Measurements from ENCODE around the gene MIDN. TPM values are rescaled to one million over a fixed set of nuclear protein-coding genes. Genes with fewer than 3 reads are reported as not detected.

MIDN gene
- total and polyA plus RNA-seq, 2 experiments from 2014 or later = 4.0 to 9.4 TPM

DNA sequence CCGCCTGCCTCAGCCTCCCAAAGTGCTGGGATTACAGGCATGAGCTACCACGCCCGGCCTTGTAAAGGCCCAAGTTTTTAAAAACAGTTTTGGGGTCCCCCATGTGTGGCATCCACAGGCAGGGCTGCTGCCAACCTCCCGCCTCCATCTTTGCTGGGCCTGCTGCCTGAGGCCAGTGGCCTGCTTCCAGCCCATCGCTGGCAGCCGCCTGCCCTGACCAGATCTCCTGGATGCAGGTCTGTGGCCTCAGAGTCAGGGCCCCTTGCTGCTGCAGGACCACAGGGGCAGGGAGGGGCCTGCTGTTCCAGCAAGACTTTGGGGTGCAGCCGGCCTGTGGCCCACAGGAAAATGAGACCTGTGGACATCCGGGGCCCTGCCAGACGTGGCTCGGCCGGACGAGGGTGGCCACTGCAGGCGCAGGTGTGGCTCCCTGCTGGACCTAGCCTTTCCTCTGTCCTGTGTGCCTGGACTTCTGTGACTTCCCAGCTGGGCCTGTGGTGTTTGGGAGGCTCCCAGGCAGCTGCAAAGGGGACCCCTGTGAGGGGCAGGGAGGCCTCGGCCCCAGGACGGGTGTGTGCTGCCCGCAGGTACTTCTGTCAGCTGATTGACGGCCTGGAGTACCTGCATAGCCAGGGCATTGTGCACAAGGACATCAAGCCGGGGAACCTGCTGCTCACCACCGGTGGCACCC is 28.5 kb upstream of the MIDN start:
- in situ Hi-C loops (cut with MboI) = no loop called here
- 93 to 94% methylated on average over 15 to 18 of the region's 19 CpGs for WGBS, 2 experiments (ENCODE audit: low coverage in 1 of 2, low lambda C conversion rate in 2 of 2, missing lambda C conversion rate in 2 of 2)
- TF ChIP-seq EZH2phosphoT487 (IDR thresholded peaks at IDR 0.05; ENCODE audit: insufficient read depth, low read depth) (no peak), EZH2 (IDR thresholded peaks at IDR 0.05; ENCODE audit: insufficient read depth, poor library complexity, severe bottlenecking) (no peak)
- Histone ChIP-seq H2AFZ (no peak overlapping the region), H3K4me2 (ENCODE audit: unreplicated experiment) (no peak overlapping the region), H3K9me3 (ENCODE audit: low read depth) (no peaks in the 10 kb centered on the region), H4K20me1 (ENCODE audit: insufficient read depth) (no peaks in the 10 kb centered on the region), H3K9me2 (ENCODE audit: insufficient read depth) (no peaks in the 10 kb centered on the region), H3K27me3 (replicated peaks; ENCODE audit: insufficient read depth) (no peaks in the 10 kb centered on the region), H3F3A (ENCODE audit: insufficient read depth) (no peaks in the 10 kb centered on the region), H3K79me2 (ENCODE audit: insufficient read depth) (peaks cover 63% of the 10 kb centered on the region), H3K4me1 (ENCODE audit: insufficient read depth) (peaks cover 13% of the 10 kb centered on the region; the same call in 1 of the 2 replicates), H3K4me3 (no peak overlapping the region), H3K9ac (no peak overlapping the region), H3K36me3 (ENCODE audit: low read depth) (no peaks in the 10 kb centered on the region; the same call in 1 of the 2 replicates), H3K27ac (no peak overlapping the region)
- DNase-seq = no peak

DNA sequence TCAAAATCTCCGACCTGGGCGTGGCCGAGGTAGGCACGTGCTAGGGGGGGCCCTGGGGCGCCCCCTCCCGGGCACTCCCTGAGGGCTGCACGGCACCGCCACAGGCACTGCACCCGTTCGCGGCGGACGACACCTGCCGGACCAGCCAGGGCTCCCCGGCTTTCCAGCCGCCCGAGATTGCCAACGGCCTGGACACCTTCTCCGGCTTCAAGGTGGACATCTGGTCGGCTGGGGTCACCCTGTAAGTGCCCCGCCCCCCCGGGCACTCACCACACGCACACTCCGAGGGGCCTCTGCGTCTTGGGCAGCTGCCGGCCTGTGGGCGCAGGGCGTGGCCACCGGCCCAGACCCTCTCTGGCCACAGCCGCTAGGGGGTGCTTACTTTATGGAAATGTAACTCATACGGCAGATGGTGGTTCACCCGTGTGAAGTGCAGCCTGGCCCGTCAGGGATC is 27.9 kb upstream of the MIDN start:
- WGBS, 2 experiments (ENCODE audit: low coverage in 1 of 2, low lambda C conversion rate in 2 of 2, missing lambda C conversion rate in 2 of 2) = 81 to 86% methylated on average over 26 to 27 of the region's 33 CpGs
- H3K27me3 ChIP-seq (replicated peaks; ENCODE audit: insufficient read depth) = no peaks in the 10 kb centered on the region
- no peaks in the 10 kb centered on the region for H3K9me3 ChIP-seq (ENCODE audit: low read depth)
- TF ChIP-seq EZH2phosphoT487 (IDR thresholded peaks at IDR 0.05; ENCODE audit: insufficient read depth, low read depth) (no peak), EZH2 (IDR thresholded peaks at IDR 0.05; ENCODE audit: insufficient read depth, poor library complexity, severe bottlenecking) (no peak)
- no peaks in the 10 kb centered on the region for H4K20me1 ChIP-seq (ENCODE audit: insufficient read depth)
- no peaks in the 10 kb centered on the region for H3F3A ChIP-seq (ENCODE audit: insufficient read depth)
- in situ Hi-C loops (cut with MboI) = no loop called here
- peaks cover 57% of the 10 kb centered on the region for H3K79me2 ChIP-seq (ENCODE audit: insufficient read depth)
- no peak overlapping the region for H3K9ac ChIP-seq
- H3K4me2 ChIP-seq (ENCODE audit: unreplicated experiment) = no peak overlapping the region
- H3K36me3 ChIP-seq (ENCODE audit: low read depth) = no peaks in the 10 kb centered on the region; the same call in 1 of the 2 replicates
- H3K9me2 ChIP-seq (ENCODE audit: insufficient read depth) = no peaks in the 10 kb centered on the region
- no peak overlapping the region for H3K4me3 ChIP-seq
- H3K4me1 ChIP-seq (ENCODE audit: insufficient read depth) = peaks cover 7% of the 10 kb centered on the region; the same call in 1 of the 2 replicates
- no peak overlapping the region for H3K27ac ChIP-seq
- no peak overlapping the region for H2AFZ ChIP-seq
- DNase-seq = no peak

DNA sequence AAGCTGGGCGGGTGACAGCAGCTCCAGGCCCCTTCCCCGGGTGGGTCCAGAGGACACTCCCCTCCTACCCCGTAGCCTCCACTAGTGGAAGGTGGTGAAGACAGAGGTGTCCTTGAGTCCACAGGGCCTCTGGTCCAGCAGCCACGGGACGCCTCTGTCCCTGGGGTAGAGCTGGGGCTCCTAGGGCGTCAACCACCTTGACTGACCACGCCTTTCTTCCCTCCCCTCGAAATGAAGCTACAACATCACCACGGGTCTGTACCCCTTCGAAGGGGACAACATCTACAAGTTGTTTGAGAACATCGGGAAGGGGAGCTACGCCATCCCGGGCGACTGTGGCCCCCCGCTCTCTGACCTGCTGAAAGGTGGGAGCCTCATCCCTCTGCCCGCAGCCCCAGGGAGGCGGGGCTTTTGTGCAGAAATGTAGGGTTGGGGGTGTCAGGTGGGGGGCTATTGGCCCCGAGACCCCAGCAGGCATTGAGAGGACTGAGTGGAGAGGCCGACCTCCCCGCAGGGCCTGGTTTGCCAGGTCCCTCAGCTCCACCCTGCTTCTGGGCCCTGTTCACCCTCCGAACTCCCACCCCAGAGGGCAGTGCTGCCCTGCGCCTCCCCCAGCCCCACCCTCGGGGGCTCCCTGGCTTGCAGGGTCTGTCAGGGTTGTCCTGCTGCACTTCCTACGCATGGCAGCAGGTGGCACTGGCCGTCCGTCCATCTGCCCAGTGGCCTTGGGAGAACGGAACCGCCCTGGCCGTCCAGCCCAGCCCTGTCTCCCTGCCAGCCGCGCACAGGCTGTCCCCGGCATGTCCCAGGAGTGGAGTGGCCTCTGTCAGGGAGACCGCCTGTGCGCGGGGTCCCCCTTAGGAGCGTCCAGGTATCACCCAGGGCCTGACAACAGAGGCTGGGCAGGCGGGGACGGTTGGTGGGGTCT is 27.1 kb upstream of the MIDN start:
- TF ChIP-seq EZH2phosphoT487 (IDR thresholded peaks at IDR 0.05; ENCODE audit: insufficient read depth, low read depth) (no peak), EZH2 (IDR thresholded peaks at IDR 0.05; ENCODE audit: insufficient read depth, poor library complexity, severe bottlenecking) (no peak)
- Histone ChIP-seq H3F3A (ENCODE audit: insufficient read depth) (no peaks in the 10 kb centered on the region), H3K4me3 (no peak overlapping the region), H3K9ac (no peak overlapping the region), H2AFZ (no peak overlapping the region), H3K4me1 (ENCODE audit: insufficient read depth) (peaks cover 2% of the 10 kb centered on the region; the same call in 1 of the 2 replicates), H3K79me2 (ENCODE audit: insufficient read depth) (peaks cover 50% of the 10 kb centered on the region), H3K36me3 (ENCODE audit: low read depth) (no peaks in the 10 kb centered on the region; the same call in 1 of the 2 replicates), H3K27ac (no peak overlapping the region), H3K4me2 (ENCODE audit: unreplicated experiment) (no peak overlapping the region), H3K9me2 (ENCODE audit: insufficient read depth) (no peaks in the 10 kb centered on the region), H4K20me1 (ENCODE audit: insufficient read depth) (no peaks in the 10 kb centered on the region), H3K9me3 (ENCODE audit: low read depth) (no peaks in the 10 kb centered on the region), H3K27me3 (replicated peaks; ENCODE audit: insufficient read depth) (no peaks in the 10 kb centered on the region)
- in situ Hi-C loops (cut with MboI) = no loop called here
- 75% methylated on average over 28 to 37 of the region's 38 CpGs for WGBS, 2 experiments (ENCODE audit: low coverage in 1 of 2, low lambda C conversion rate in 2 of 2, missing lambda C conversion rate in 2 of 2)
- DNase-seq = peak; percentile 63

DNA sequence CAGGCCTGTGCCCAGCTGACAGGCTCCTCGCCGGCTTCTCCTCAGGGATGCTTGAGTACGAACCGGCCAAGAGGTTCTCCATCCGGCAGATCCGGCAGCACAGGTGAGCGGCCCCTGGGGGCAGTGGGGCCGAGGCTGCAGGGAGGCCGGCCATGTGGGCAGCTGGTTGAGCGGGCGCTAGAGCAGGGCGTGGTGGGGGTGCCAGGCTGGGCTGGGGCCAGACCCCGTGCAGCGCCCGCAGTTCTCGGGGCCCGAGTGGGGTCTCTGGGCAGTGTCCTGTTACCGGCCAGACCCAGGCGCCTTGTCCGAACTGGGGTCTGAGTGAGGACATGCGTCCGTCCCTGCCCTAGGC is 26.5 kb upstream of the MIDN start:
- no peaks in the 10 kb centered on the region; the same call in 1 of the 2 replicates for H3K36me3 ChIP-seq (ENCODE audit: low read depth)
- H3K4me1 ChIP-seq (ENCODE audit: insufficient read depth) = no peaks in the 10 kb centered on the region
- TF ChIP-seq EZH2phosphoT487 (IDR thresholded peaks at IDR 0.05; ENCODE audit: insufficient read depth, low read depth) (no peak), EZH2 (IDR thresholded peaks at IDR 0.05; ENCODE audit: insufficient read depth, poor library complexity, severe bottlenecking) (no peak)
- no peaks in the 10 kb centered on the region for H3F3A ChIP-seq (ENCODE audit: insufficient read depth)
- 92 to 93% methylated on average over 15 to 18 of the region's 22 CpGs for WGBS, 2 experiments (ENCODE audit: low coverage in 1 of 2, low lambda C conversion rate in 2 of 2, missing lambda C conversion rate in 2 of 2)
- no peaks in the 10 kb centered on the region for H3K27me3 ChIP-seq (replicated peaks; ENCODE audit: insufficient read depth)
- H3K9me2 ChIP-seq (ENCODE audit: insufficient read depth) = no peaks in the 10 kb centered on the region
- no peak overlapping the region for H2AFZ ChIP-seq
- H3K79me2 ChIP-seq (ENCODE audit: insufficient read depth) = peaks cover 43% of the 10 kb centered on the region
- no peak for DNase-seq
- no peak overlapping the region for H3K4me2 ChIP-seq (ENCODE audit: unreplicated experiment)
- no peak overlapping the region for H3K9ac ChIP-seq
- no peak overlapping the region for H3K4me3 ChIP-seq
- H4K20me1 ChIP-seq (ENCODE audit: insufficient read depth) = no peaks in the 10 kb centered on the region
- no peak overlapping the region for H3K27ac ChIP-seq
- in situ Hi-C loops (cut with MboI) = no loop called here
- H3K9me3 ChIP-seq (ENCODE audit: low read depth) = no peaks in the 10 kb centered on the region

All from GM23248 (cell line).